Astrocyte (in vitro differentiated cells and primary cell): Measurements from ENCODE around the gene REL.

Experiments used
- CTCF ChIP-seq: IDR thresholded peaks from 2 replicates; pipeline ENCODE4 v1.5.1; 2011; ENCODE audit warnings: low read depth, mild to moderate bottlenecking, inconsistent platforms, low read length, moderate library complexity; ENCODE audit not compliant: insufficient read depth
- EZH2 ChIP-seq: IDR thresholded peaks from 2 replicates; pipeline ENCODE4 v1.6.1; 2012; ENCODE audit warnings: mild to moderate bottlenecking, low read length, inconsistent platforms; ENCODE audit not compliant: insufficient read depth

GRCh38 chr2:60873381-60873780 lies 8.0 kb upstream of the REL start:
- no peak for TF ChIP-seq CTCF
- no peak for TF ChIP-seq EZH2
